ENCODE measurements around the gene APPL2.

GRCh38 chr12:105259226-105259625 is 23.3 kb upstream of the APPL2 start:
- TF ChIP-seq, protein P1, sequence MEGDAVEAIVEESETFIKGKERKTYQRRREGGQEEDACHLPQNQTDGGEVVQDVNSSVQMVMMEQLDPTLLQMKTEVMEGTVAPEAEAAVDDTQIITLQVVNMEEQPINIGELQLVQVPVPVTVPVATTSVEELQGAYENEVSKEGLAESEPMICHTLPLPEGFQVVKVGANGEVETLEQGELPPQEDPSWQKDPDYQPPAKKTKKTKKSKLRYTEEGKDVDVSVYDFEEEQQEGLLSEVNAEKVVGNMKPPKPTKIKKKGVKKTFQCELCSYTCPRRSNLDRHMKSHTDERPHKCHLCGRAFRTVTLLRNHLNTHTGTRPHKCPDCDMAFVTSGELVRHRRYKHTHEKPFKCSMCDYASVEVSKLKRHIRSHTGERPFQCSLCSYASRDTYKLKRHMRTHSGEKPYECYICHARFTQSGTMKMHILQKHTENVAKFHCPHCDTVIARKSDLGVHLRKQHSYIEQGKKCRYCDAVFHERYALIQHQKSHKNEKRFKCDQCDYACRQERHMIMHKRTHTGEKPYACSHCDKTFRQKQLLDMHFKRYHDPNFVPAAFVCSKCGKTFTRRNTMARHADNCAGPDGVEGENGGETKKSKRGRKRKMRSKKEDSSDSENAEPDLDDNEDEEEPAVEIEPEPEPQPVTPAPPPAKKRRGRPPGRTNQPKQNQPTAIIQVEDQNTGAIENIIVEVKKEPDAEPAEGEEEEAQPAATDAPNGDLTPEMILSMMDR (IDR thresholded peaks at IDR 0.05 in 8 of 11, conservative IDR thresholded peaks at IDR 0.05 in 3 of 11), result no peak
- TF ChIP-seq POLR2AphosphoS5 (IDR thresholded peaks at IDR 0.05), result no peak

Measured in spleen (tissue), 7 donors.